PC-3 (cell line): ENCODE results near the gene CLEC16A. TPM values are rescaled to one million over a fixed set of nuclear protein-coding genes. Genes with fewer than 3 reads are reported as not detected.

Source experiments
- ATAC-seq: fragments of 200-7000 bp; cut with Tn5 transposase; 2 replicates; pipeline ENCODE4 v1.9.1; 2020; ENCODE audit warnings: mild to moderate bottlenecking, moderate library complexity
- BruUV-seq: library from RNA; stranded (reverse); fragments of 400-500 nt; replicated peaks from 2 replicates; lab custom pipeline; 2021; lab: Mats Ljungman, UMichigan
- CTCF ChIA-PET: fragments of 300-600 bp; sonication (Branson Sonifier 250); formaldehyde crosslinking; loops from one replicate; lab custom pipeline; 2022; ENCODE audit warnings: antibody characterized with exemption; lab: Charles Lee
- POLR2A ChIA-PET: fragments of 300-600 bp; sonication (Branson Sonifier 250); formaldehyde crosslinking; loops from one replicate; lab custom pipeline; 2022; ENCODE audit warnings: antibody characterized with exemption; ENCODE audit not compliant: unreplicated experiment; lab: Charles Lee
- DNase-seq: peaks from one replicate; pipeline ENCODE4 v3.0.0-alpha.2; 2015
- H2AFZ ChIP-seq: fragments of 300-600 bp; sonication (generic); 2 replicates; pipeline ENCODE4 v1.6.0; 2016; ENCODE audit warnings: antibody characterized with exemption, low read length
- H3F3A ChIP-seq: fragments of 300-600 bp; sonication (generic); one replicate; pipeline ENCODE4 v1.6.0; 2017; ENCODE audit warnings: antibody characterized with exemption, low read length, control low read depth, mild to moderate bottlenecking; ENCODE audit not compliant: unreplicated experiment
- H3K27ac ChIP-seq: fragments of 300-600 bp; sonication (generic); 2 replicates; pipeline ENCODE4 v1.5.1; 2016; ENCODE audit warnings: mild to moderate bottlenecking, low read length
- H3K27me3 ChIP-seq: fragments of 300-600 bp; sonication (generic); 2 replicates; pipeline ENCODE4 v1.6.1; 2016; ENCODE audit warnings: low read length, mixed read lengths
- H3K36me3 ChIP-seq: fragments of 300-600 bp; sonication (generic); 2 replicates; pipeline ENCODE4 v1.6.1; 2016; ENCODE audit warnings: low read depth, mixed run types, low read length, mixed read lengths
- H3K4me1 ChIP-seq: fragments of 300-600 bp; sonication (generic); 2 replicates; pipeline ENCODE4 v1.5.1; 2016; ENCODE audit warnings: low read length; ENCODE audit not compliant: insufficient read depth
- H3K4me2 ChIP-seq: fragments of 300-600 bp; sonication (generic); 2 replicates; pipeline ENCODE4 v1.6.0; 2016; ENCODE audit warnings: low read length
- H3K4me3 ChIP-seq: fragments of 300-600 bp; sonication (generic); 2 replicates; pipeline ENCODE4 v1.5.1; 2016; ENCODE audit warnings: mild to moderate bottlenecking, low read length, mixed read lengths
- H3K79me2 ChIP-seq: fragments of 300-600 bp; sonication (generic); 2 replicates; pipeline ENCODE4 v1.6.1; 2017; ENCODE audit warnings: low read length, mixed read lengths
- H3K9ac ChIP-seq: fragments of 300-600 bp; sonication (generic); 2 replicates; pipeline ENCODE4 v1.6.0; 2016; ENCODE audit warnings: mild to moderate bottlenecking, low read length
- H3K9me2 ChIP-seq: fragments of 300-600 bp; sonication (generic); replicated peaks from 2 replicates; pipeline ENCODE4 v1.6.1; 2016; ENCODE audit warnings: mixed run types, low read length, mixed read lengths
- H3K9me3 ChIP-seq: fragments of 300-600 bp; sonication (generic); 2 replicates; pipeline ENCODE4 v1.6.1; 2016; ENCODE audit warnings: low read length, mixed read lengths
- H4K20me1 ChIP-seq: fragments of 300-600 bp; sonication (generic); 2 replicates; pipeline ENCODE4 v1.6.1; 2016; ENCODE audit warnings: low read length, mixed read lengths
- EZH2 ChIP-seq: fragments of 300-600 bp; sonication (generic); IDR thresholded peaks from one replicate; pipeline ENCODE4 v1.6.1; 2017; ENCODE audit warnings: antibody characterized with exemption, mild to moderate bottlenecking, low read length; ENCODE audit not compliant: unreplicated experiment
- EZH2phosphoT487 ChIP-seq: fragments of 300-600 bp; sonication (generic); IDR thresholded peaks from 2 replicates; pipeline ENCODE4 v1.6.1; 2018; ENCODE audit warnings: mild to moderate bottlenecking, antibody characterized with exemption, low read length, borderline replicate concordance
- intact Hi-C: fragments of 100-400 bp; cut with micrococcal nuclease; formaldehyde crosslinking; loops from 2 replicates; pipeline ENCODE4 v1.9.0; 2023
- total RNA-seq: library from RNA; depleted of rRNA; stranded (reverse); fragments of >200 nt; gene quantifications from 2 replicates; pipeline ENCODE4 v1.2.3, GENCODE V29; 2014
- TF ChIP-seq, protein P1 (sequence below): fragments of 300-600 bp; sonication (generic); conservative IDR thresholded peaks from 2 replicates; pipeline ENCODE4 v1.5.1; 2017; ENCODE audit warnings: antibody characterized with exemption, low read depth, mild to moderate bottlenecking, low read length

Gene CLEC16A
- total RNA-seq, 1 experiment from 2014 or later: 9.5 TPM

DNA sequence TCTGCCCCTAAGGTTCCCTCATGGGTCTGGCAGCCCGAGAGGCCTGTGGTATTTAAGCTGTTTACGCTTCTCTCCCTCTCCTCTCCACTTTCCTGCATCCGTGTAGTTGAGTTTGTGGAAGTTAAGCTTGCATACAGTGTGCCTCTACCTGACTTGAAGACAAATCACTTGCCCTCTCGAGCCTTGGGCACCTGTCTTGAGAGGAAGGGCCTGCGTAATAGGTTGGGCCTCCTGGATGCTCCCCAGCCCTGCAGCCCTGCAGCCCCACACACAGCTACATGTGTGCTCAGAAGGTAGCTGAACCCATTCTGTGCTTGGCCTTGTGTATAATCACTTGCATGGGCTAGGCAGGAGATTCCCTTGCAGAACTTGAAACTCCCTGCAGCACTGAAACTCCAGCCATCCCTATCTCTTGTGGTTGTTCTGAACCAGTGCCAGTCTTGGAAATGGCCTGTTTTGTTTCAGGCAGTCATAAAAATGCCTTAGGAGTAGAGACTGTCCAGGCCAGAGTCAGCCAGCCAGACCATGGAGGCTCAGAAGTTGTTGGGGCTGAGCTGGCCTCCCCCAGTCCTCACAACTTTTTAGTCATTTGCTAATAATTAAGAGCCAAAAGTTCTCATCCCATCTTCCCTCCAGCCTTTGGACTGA is 134.6 kb downstream of the CLEC16A start:
- no peaks in the 10 kb centered on the region for H3K9me2 ChIP-seq
- H3K9ac ChIP-seq: peak overlapping the region; percentile 17; the same call in 1 of the 2 replicates
- DNase-seq (peak; percentile 36), ATAC-seq (peak; percentile 53)
- POLR2A ChIA-PET: no interaction called here
- intact Hi-C loops: no loop called here
- H4K20me1 ChIP-seq: no peaks in the 10 kb centered on the region
- H3K9me3 ChIP-seq: no peaks in the 10 kb centered on the region
- H3K4me3 ChIP-seq: no peak overlapping the region
- H3K4me1 ChIP-seq: peaks cover 27% of the 10 kb centered on the region
- no TSS peak for BruUV-seq
- CTCF ChIA-PET: interaction anchor here (0.7 kb wide), 1 partner anchor 176 kb away, joined by 3 read pairs; no protein-coding TSS in a partner anchor
- no peaks in the 10 kb centered on the region for H3K79me2 ChIP-seq
- H2AFZ ChIP-seq: no peak overlapping the region
- H3K27ac ChIP-seq: peak overlapping the region; percentile 74
- H3K36me3 ChIP-seq: no peaks in the 10 kb centered on the region
- TF ChIP-seq, protein P1, sequence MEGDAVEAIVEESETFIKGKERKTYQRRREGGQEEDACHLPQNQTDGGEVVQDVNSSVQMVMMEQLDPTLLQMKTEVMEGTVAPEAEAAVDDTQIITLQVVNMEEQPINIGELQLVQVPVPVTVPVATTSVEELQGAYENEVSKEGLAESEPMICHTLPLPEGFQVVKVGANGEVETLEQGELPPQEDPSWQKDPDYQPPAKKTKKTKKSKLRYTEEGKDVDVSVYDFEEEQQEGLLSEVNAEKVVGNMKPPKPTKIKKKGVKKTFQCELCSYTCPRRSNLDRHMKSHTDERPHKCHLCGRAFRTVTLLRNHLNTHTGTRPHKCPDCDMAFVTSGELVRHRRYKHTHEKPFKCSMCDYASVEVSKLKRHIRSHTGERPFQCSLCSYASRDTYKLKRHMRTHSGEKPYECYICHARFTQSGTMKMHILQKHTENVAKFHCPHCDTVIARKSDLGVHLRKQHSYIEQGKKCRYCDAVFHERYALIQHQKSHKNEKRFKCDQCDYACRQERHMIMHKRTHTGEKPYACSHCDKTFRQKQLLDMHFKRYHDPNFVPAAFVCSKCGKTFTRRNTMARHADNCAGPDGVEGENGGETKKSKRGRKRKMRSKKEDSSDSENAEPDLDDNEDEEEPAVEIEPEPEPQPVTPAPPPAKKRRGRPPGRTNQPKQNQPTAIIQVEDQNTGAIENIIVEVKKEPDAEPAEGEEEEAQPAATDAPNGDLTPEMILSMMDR: no peak
- no peak for TF ChIP-seq EZH2phosphoT487
- no peak for TF ChIP-seq EZH2
- no peaks in the 10 kb centered on the region for H3K27me3 ChIP-seq
- no peaks in the 10 kb centered on the region for H3F3A ChIP-seq
- peak overlapping the region; percentile 41 for H3K4me2 ChIP-seq

DNA sequence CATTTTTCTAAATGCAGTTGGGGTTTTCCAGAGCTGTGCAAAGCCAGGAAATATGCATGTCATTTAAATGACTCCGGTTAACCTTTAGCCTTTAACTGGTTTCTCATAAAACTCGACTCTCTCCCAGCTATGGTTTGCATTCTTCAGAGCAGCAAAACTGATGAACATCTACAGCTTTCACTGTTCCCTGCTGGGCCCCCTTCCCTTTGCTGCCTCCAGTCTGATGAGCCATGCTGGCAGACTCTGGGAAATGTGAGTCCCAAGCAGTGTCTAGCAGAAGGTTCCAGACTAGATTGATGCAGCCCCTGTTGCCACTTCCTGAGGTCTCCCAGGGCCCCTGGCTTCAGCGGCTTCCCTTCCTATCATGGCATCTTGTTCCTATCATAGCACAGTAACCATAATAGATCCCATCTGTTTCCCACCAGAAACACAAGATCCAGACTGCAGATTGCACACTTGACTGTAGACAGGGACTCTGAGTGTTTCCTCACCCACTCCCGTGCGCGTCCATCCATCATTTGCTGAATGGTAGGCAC is 135.4 kb downstream of the CLEC16A start:
- Histone ChIP-seq H3K4me2 (peak overlapping the region; percentile 41), H3K27me3 (no peaks in the 10 kb centered on the region), H3F3A (no peaks in the 10 kb centered on the region), H2AFZ (no peak overlapping the region), H3K4me1 (peaks cover 34% of the 10 kb centered on the region), H3K4me3 (no peak overlapping the region), H3K9ac (no peak overlapping the region), H3K27ac (peak overlapping the region; percentile 74), H3K9me2 (no peaks in the 10 kb centered on the region), H4K20me1 (no peaks in the 10 kb centered on the region), H3K79me2 (no peaks in the 10 kb centered on the region), H3K36me3 (no peaks in the 10 kb centered on the region), H3K9me3 (no peaks in the 10 kb centered on the region)
- intact Hi-C loops: no loop called here
- TF ChIP-seq, protein P1: no peak
- TF ChIP-seq EZH2phosphoT487 (no peak), EZH2 (no peak)
- ChIA-PET CTCF (interaction anchor here (0.7 kb wide), 1 partner anchor 175 kb away, joined by 3 read pairs; no protein-coding TSS in a partner anchor), POLR2A (no interaction called here)
- no TSS peak for BruUV-seq
- DNase-seq (peak; percentile 36), ATAC-seq (peak; percentile 52)
